GM23338 (cell line): Measurements from ENCODE around the gene ZNF33B.

Experiments
- CREB1 ChIP-seq: fragments of 250-450 bp; sonication (Bioruptor Pico); IDR thresholded peaks from 2 replicates; pipeline ENCODE4 v1.5.0; 2020; ENCODE audit warnings: low read depth, mild to moderate bottlenecking, moderate library complexity
- EZH2 ChIP-seq: fragments of 200-600 bp; sonication (generic); IDR thresholded peaks from one replicate; pipeline ENCODE4 v1.8.0; 2017; ENCODE audit warnings: antibody characterized with exemption, mild to moderate bottlenecking, low read depth; ENCODE audit not compliant: unreplicated experiment
- NANOG ChIP-seq: IDR thresholded peaks from 2 replicates; pipeline ENCODE4 v1.6.1; 2016; ENCODE audit warnings: antibody characterized with exemption, borderline replicate concordance
- POLR2AphosphoS5 ChIP-seq: IDR thresholded peaks from 2 replicates; pipeline ENCODE4 v1.6.1; 2016; ENCODE audit warnings: antibody characterized with exemption, low read depth
- TF ChIP-seq, protein P1 (sequence below), 2 experiments: fragments of 200-600 bp in 1 of 2; sonication (generic) in 1 of 2; conservative IDR thresholded peaks; 2 replicates each; pipeline versions ENCODE4 v1.5.1 to v1.6.1; 2016 to 2017; ENCODE audit warnings: antibody characterized with exemption in 2 of 2, low read depth in 2 of 2, mild to moderate bottlenecking in 2 of 2, moderate library complexity in 1 of 2
- TF ChIP-seq, protein P2 (sequence below): IDR thresholded peaks from one replicate; pipeline ENCODE4 v1.6.1; 2018; ENCODE audit warnings: antibody characterized with exemption; ENCODE audit not compliant: unreplicated experiment
- TF ChIP-seq, protein P3 (sequence below): fragments of 250-450 bp; sonication (Bioruptor Pico); IDR thresholded peaks from 2 replicates; pipeline ENCODE4 v1.5.0; 2020; ENCODE audit warnings: mild to moderate bottlenecking, moderate library complexity

DNA sequence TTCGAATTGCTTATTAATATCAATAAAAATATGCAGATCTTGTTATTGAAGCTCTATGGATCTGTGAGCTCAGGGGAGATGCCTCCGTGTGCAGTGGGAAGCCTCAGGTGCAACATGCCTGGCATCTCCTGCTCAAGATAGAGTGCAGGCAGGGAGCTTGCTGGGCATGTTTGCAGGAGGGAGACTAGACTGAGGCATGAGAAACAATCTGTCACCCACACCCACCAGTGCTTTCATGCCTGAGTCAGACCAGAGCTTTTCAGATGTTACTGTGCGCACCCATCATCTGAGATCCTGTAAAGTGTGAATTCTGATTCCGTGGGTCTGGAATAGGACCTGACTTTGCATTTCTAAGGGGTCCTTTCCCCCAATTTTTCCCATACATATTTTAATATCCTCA lies 62.0 kb downstream of the ZNF33B start:
- TF ChIP-seq, protein P1, sequence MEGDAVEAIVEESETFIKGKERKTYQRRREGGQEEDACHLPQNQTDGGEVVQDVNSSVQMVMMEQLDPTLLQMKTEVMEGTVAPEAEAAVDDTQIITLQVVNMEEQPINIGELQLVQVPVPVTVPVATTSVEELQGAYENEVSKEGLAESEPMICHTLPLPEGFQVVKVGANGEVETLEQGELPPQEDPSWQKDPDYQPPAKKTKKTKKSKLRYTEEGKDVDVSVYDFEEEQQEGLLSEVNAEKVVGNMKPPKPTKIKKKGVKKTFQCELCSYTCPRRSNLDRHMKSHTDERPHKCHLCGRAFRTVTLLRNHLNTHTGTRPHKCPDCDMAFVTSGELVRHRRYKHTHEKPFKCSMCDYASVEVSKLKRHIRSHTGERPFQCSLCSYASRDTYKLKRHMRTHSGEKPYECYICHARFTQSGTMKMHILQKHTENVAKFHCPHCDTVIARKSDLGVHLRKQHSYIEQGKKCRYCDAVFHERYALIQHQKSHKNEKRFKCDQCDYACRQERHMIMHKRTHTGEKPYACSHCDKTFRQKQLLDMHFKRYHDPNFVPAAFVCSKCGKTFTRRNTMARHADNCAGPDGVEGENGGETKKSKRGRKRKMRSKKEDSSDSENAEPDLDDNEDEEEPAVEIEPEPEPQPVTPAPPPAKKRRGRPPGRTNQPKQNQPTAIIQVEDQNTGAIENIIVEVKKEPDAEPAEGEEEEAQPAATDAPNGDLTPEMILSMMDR (conservative IDR thresholded peaks at IDR 0.05; ENCODE audit: low read depth in 2 of 2), result no peak
- TF ChIP-seq EZH2, result no peak
- TF ChIP-seq, protein P2, sequence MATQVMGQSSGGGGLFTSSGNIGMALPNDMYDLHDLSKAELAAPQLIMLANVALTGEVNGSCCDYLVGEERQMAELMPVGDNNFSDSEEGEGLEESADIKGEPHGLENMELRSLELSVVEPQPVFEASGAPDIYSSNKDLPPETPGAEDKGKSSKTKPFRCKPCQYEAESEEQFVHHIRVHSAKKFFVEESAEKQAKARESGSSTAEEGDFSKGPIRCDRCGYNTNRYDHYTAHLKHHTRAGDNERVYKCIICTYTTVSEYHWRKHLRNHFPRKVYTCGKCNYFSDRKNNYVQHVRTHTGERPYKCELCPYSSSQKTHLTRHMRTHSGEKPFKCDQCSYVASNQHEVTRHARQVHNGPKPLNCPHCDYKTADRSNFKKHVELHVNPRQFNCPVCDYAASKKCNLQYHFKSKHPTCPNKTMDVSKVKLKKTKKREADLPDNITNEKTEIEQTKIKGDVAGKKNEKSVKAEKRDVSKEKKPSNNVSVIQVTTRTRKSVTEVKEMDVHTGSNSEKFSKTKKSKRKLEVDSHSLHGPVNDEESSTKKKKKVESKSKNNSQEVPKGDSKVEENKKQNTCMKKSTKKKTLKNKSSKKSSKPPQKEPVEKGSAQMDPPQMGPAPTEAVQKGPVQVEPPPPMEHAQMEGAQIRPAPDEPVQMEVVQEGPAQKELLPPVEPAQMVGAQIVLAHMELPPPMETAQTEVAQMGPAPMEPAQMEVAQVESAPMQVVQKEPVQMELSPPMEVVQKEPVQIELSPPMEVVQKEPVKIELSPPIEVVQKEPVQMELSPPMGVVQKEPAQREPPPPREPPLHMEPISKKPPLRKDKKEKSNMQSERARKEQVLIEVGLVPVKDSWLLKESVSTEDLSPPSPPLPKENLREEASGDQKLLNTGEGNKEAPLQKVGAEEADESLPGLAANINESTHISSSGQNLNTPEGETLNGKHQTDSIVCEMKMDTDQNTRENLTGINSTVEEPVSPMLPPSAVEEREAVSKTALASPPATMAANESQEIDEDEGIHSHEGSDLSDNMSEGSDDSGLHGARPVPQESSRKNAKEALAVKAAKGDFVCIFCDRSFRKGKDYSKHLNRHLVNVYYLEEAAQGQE, result no peak
- TF ChIP-seq, protein P3, sequence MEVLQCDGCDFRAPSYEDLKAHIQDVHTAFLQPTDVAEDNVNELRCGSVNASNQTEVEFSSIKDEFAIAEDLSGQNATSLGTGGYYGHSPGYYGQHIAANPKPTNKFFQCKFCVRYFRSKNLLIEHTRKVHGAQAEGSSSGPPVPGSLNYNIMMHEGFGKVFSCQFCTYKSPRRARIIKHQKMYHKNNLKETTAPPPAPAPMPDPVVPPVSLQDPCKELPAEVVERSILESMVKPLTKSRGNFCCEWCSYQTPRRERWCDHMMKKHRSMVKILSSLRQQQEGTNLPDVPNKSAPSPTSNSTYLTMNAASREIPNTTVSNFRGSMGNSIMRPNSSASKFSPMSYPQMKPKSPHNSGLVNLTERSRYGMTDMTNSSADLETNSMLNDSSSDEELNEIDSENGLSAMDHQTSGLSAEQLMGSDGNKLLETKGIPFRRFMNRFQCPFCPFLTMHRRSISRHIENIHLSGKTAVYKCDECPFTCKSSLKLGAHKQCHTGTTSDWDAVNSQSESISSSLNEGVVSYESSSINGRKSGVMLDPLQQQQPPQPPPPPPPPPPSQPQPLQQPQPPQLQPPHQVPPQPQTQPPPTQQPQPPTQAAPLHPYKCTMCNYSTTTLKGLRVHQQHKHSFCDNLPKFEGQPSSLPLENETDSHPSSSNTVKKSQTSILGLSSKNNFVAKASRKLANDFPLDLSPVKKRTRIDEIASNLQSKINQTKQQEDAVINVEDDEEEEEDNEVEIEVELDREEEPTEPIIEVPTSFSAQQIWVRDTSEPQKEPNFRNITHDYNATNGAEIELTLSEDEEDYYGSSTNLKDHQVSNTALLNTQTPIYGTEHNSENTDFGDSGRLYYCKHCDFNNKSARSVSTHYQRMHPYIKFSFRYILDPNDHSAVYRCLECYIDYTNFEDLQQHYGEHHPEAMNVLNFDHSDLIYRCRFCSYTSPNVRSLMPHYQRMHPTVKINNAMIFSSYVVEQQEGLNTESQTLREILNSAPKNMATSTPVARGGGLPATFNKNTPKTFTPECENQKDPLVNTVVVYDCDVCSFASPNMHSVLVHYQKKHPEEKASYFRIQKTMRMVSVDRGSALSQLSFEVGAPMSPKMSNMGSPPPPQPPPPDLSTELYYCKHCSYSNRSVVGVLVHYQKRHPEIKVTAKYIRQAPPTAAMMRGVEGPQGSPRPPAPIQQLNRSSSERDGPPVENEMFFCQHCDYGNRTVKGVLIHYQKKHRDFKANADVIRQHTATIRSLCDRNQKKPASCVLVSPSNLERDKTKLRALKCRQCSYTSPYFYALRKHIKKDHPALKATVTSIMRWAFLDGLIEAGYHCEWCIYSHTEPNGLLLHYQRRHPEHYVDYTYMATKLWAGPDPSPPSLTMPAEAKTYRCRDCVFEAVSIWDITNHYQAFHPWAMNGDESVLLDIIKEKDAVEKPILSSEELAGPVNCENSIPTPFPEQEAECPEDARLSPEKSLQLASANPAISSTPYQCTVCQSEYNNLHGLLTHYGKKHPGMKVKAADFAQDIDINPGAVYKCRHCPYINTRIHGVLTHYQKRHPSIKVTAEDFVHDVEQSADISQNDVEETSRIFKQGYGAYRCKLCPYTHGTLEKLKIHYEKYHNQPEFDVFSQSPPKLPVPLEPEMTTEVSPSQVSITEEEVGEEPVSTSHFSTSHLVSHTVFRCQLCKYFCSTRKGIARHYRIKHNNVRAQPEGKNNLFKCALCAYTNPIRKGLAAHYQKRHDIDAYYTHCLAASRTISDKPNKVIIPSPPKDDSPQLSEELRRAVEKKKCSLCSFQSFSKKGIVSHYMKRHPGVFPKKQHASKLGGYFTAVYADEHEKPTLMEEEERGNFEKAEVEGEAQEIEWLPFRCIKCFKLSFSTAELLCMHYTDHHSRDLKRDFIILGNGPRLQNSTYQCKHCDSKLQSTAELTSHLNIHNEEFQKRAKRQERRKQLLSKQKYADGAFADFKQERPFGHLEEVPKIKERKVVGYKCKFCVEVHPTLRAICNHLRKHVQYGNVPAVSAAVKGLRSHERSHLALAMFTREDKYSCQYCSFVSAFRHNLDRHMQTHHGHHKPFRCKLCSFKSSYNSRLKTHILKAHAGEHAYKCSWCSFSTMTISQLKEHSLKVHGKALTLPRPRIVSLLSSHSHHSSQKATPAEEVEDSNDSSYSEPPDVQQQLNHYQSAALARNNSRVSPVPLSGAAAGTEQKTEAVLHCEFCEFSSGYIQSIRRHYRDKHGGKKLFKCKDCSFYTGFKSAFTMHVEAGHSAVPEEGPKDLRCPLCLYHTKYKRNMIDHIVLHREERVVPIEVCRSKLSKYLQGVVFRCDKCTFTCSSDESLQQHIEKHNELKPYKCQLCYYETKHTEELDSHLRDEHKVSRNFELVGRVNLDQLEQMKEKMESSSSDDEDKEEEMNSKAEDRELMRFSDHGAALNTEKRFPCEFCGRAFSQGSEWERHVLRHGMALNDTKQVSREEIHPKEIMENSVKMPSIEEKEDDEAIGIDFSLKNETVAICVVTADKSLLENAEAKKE, result no peak
- TF ChIP-seq POLR2AphosphoS5, result no peak
- no peak for TF ChIP-seq NANOG
- no peak for TF ChIP-seq CREB1 (CRISPR knock-in tag)
